GM19452 (cell line): ENCODE data around the gene COL9A3.

Experiments used
- ATAC-seq: cut with Tn5 transposase; IDR thresholded peaks from one replicate; pipeline ENCODE4 v1.9.1; 2021; ENCODE audit not compliant: unreplicated experiment

COL9A3 gene

GRCh38 chr20:62778601-62779416, 38.0 kb upstream of the COL9A3 start:
- ATAC-seq, result no peak

GRCh38 chr20:62779417-62779685, 37.5 kb upstream of the COL9A3 start:
- no peak for ATAC-seq

GRCh38 chr20:62780204-62780603, 36.6 kb upstream of the COL9A3 start:
- ATAC-seq, result no peak

- ATAC-seq, result no peak
Measured at GRCh38 chr20:62780696-62781095, 36.2 kb upstream of the COL9A3 start.

GRCh38 chr20:62782149-62782892, 34.5 kb upstream of the COL9A3 start:
- no peak for ATAC-seq

GRCh38 chr20:62782893-62783278, 34.0 kb upstream of the COL9A3 start:
- ATAC-seq, result no peak

GRCh38 chr20:62784497-62784896, 32.4 kb upstream of the COL9A3 start:
- no peak for ATAC-seq

GRCh38 chr20:62785393-62785792, 31.5 kb upstream of the COL9A3 start:
- no peak for ATAC-seq

- no peak for ATAC-seq
Measured at GRCh38 chr20:62786157-62786556, 30.7 kb upstream of the COL9A3 start.

GRCh38 chr20:62787321-62787720, 29.5 kb upstream of the COL9A3 start:
- ATAC-seq, result no peak

- no peak for ATAC-seq
Measured at GRCh38 chr20:62787866-62788265, 29.0 kb upstream of the COL9A3 start.

GRCh38 chr20:62788607-62789006, 28.2 kb upstream of the COL9A3 start:
- no peak for ATAC-seq

- ATAC-seq, result no peak
Measured at GRCh38 chr20:62790075-62790474, 26.8 kb upstream of the COL9A3 start.

GRCh38 chr20:62791301-62792181, 25.3 kb upstream of the COL9A3 start:
- ATAC-seq, result no peak

- ATAC-seq, result no peak
Measured at GRCh38 chr20:62792182-62792939, 24.5 kb upstream of the COL9A3 start.

GRCh38 chr20:62792940-62793756, 23.7 kb upstream of the COL9A3 start:
- no peak for ATAC-seq

- no peak for ATAC-seq
Measured at GRCh38 chr20:62793757-62794006, 23.2 kb upstream of the COL9A3 start.

- ATAC-seq, result peak; percentile 62
Measured at GRCh38 chr20:62794007-62794724, 22.7 kb upstream of the COL9A3 start.

- no peak for ATAC-seq
Measured at GRCh38 chr20:62795023-62795761, 21.7 kb upstream of the COL9A3 start.
